ENCODE data around the gene DPH2. TPM values are rescaled to one million over a fixed set of nuclear protein-coding genes. Genes with fewer than 3 reads are reported as not detected.

DPH2 gene
- total and polyA plus RNA-seq, 12 donors, result 12.0 to 48.0 (median 24.5) TPM

DNA sequence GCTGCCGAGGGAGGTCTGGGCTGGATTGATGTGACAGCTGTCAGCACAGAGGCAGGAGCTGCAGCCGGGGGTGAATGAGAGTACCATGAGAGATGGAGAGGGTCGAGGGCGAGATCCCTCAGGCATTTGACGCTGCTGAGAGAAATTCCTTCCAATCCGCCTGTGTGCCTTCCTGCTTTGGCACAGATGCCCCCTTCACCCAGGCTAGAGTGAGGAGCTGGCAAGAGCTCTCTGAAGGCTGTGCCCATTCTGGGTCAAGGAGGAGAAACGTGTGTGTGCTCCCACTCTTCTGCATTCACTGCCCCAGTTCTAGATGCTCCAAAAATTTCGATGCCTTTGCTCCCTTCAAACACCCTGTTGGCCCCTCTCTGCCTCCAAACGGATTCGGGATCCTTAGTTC is 31.4 kb upstream of the DPH2 start:
- intact Hi-C loops (cut with DNase I), result loop anchor here in 1 of 2 donors (10.0 kb wide), 1 partner anchor 404 kb away; the partner anchor contains the start of gene PTPRF
- TF ChIP-seq, protein P1, sequence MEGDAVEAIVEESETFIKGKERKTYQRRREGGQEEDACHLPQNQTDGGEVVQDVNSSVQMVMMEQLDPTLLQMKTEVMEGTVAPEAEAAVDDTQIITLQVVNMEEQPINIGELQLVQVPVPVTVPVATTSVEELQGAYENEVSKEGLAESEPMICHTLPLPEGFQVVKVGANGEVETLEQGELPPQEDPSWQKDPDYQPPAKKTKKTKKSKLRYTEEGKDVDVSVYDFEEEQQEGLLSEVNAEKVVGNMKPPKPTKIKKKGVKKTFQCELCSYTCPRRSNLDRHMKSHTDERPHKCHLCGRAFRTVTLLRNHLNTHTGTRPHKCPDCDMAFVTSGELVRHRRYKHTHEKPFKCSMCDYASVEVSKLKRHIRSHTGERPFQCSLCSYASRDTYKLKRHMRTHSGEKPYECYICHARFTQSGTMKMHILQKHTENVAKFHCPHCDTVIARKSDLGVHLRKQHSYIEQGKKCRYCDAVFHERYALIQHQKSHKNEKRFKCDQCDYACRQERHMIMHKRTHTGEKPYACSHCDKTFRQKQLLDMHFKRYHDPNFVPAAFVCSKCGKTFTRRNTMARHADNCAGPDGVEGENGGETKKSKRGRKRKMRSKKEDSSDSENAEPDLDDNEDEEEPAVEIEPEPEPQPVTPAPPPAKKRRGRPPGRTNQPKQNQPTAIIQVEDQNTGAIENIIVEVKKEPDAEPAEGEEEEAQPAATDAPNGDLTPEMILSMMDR (IDR thresholded peaks at IDR 0.05), result no peak
- no peak for TF ChIP-seq POLR2A (IDR thresholded peaks at IDR 0.05)
- Histone ChIP-seq H3K36me3 (replicated peaks in 1 of 2) (no peaks in the 10 kb centered on the region), H3K9me3 (replicated peaks in 1 of 3) (no peaks in the 10 kb centered on the region), H3K4me1 (replicated peaks in 1 of 2) (peaks cover 4 to 11% of the 10 kb centered on the region in 2 donors), H3K27me3 (no peaks in the 10 kb centered on the region), H3K4me3 (no peak overlapping the region), H3K27ac (no peak overlapping the region)
- DNase-seq, result no peak
- WGBS, 4 donors, result 81 to 88% (median 85%) methylated on average over 10 of the region's 10 CpGs

DNA sequence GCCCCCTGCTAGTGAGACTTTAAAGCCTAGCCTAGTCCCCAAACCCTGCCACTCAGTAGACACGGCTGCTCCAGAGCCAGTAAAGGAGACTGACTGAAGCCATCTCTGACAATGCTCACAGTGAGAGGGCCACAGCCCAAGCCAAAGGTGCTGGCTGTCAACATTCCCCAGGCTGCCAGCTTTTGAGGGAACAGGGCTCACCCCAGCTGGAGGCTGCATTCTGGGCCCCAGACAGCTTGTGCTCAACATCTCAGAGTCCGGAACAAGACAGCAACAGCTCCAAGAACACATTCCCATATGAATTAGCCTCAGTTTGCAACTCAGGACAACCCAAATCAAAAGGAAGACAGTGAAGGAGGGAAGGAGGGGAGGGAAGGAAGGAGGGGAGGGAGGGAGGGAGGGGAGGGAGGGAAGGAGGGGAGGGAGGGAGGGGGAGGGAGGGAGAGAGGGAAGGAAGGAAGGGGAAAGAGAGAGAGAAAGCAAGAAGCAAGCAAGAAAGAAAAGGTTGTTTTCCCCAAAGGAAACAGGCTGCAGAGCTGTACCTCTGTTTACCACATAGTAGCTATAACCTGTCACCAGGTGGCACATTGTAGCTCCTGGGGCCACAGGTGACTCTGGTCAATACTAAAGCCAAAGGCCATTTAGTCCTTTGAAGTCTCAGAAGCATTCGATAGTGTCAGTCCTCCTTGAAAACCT is 30.8 kb upstream of the DPH2 start:
- Histone ChIP-seq H3K4me1 (replicated peaks in 1 of 2) (peaks cover 4% of the 10 kb centered on the region in 2 donors), H3K9me3 (replicated peaks in 1 of 3) (no peaks in the 10 kb centered on the region), H3K27me3 (no peaks in the 10 kb centered on the region), H3K27ac (no peak overlapping the region), H3K4me3 (no peak overlapping the region), H3K36me3 (replicated peaks in 1 of 2) (no peaks in the 10 kb centered on the region)
- WGBS, 4 donors, result 72 to 87% (median 79%) methylated on average over 2 to 3 of the region's 3 CpGs
- no peak for DNase-seq
- intact Hi-C loops (cut with DNase I), result loop anchor here in 1 of 2 donors (10.0 kb wide), 1 partner anchor 404 kb away; the partner anchor contains the start of gene PTPRF
- TF ChIP-seq, protein P1 (IDR thresholded peaks at IDR 0.05), result no peak
- TF ChIP-seq POLR2A (IDR thresholded peaks at IDR 0.05), result no peak

DNA sequence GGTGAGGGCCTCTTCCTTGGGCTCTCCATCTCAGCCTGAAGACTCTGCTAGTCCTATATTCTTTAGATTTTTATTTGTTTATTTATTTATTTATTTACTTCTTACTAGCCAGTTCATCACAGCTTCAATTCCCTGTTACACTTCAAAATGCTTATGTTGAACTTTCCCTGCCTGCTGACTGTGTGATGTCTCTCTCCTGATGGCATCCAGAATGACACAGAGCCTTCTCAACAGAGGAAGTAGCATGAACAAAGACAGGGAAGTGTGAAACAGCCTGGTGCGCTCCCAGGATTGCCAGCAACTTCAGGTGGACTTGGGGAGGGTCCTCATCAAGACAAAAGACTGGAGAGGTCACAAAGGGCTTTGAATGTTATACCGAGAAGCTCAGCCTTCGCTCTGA is 27.4 kb upstream of the DPH2 start:
- Histone ChIP-seq H3K36me3 (replicated peaks in 1 of 2) (no peaks in the 10 kb centered on the region), H3K27me3 (no peaks in the 10 kb centered on the region), H3K4me3 (no peak overlapping the region), H3K9me3 (replicated peaks in 1 of 3) (no peaks in the 10 kb centered on the region), H3K4me1 (replicated peaks in 1 of 2) (peaks cover 10 to 14% of the 10 kb centered on the region in 2 donors), H3K27ac (no peak overlapping the region)
- WGBS, 4 donors, result 87 to 94% (median 89%) methylated on average over 3 of the region's 3 CpGs
- TF ChIP-seq, protein P1 (IDR thresholded peaks at IDR 0.05), result no peak
- TF ChIP-seq POLR2A (IDR thresholded peaks at IDR 0.05), result no peak
- intact Hi-C loops (cut with DNase I), result no loop called here
- DNase-seq, result no peak

DNA sequence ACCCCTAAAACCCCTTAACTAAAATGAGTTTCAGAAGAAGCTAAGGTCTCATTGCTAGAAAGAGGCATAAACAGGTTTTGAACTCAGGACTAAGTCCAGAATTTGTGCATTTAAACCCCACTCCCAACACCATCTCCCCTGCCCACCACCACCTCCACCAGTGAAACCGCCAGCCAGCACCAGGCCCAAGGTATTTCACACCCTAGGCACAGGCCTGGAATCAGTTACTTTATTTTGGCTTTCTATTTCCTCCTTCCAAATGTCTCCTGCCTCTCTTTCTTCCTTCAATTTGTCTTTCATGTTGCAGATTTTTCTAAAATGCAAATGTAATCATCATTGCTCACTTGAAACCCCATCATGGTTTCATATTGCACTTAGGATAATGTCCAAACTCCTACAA is 24.9 kb upstream of the DPH2 start:
- Histone ChIP-seq H3K4me1 (replicated peaks in 1 of 2) (peaks cover 23 to 27% of the 10 kb centered on the region in 2 donors), H3K27me3 (no peaks in the 10 kb centered on the region), H3K4me3 (no peak overlapping the region), H3K27ac (no peak overlapping the region), H3K9me3 (replicated peaks in 1 of 3) (no peaks in the 10 kb centered on the region), H3K36me3 (replicated peaks in 1 of 2) (peaks cover 0 to 4% of the 10 kb centered on the region in 2 donors)
- DNase-seq, result no peak
- WGBS, 4 donors, result 96 to 100% (median 99%) methylated on average over 1 of the region's 1 CpG
- intact Hi-C loops (cut with DNase I), result no loop called here
- no peak for TF ChIP-seq POLR2A (IDR thresholded peaks at IDR 0.05)
- TF ChIP-seq, protein P1 (IDR thresholded peaks at IDR 0.05), result no peak

Data from adrenal gland (tissue), 12 donors.